GM19438 (cell line): ENCODE measurements around the gene COL10A1.

Experiments used
- ATAC-seq: cut with Tn5 transposase; IDR thresholded peaks from one replicate; pipeline ENCODE4 v1.9.1; 2021; ENCODE audit warnings: low read depth; ENCODE audit not compliant: unreplicated experiment

Gene COL10A1

GRCh38 chr6:116126032-116126431 is at the start of gene COL10A1:
TSS of gene COL10A1 (minus strand) at chr6:116126132. CDS start at chr6:116125492, 640 bp downstream.
- ATAC-seq = no peak

GRCh38 chr6:116175344-116175743 is 49.4 kb upstream of the COL10A1 start:
- ATAC-seq = no peak

GRCh38 chr6:116173928-116174327 is 48.0 kb upstream of the COL10A1 start:
- no peak for ATAC-seq

DNA sequence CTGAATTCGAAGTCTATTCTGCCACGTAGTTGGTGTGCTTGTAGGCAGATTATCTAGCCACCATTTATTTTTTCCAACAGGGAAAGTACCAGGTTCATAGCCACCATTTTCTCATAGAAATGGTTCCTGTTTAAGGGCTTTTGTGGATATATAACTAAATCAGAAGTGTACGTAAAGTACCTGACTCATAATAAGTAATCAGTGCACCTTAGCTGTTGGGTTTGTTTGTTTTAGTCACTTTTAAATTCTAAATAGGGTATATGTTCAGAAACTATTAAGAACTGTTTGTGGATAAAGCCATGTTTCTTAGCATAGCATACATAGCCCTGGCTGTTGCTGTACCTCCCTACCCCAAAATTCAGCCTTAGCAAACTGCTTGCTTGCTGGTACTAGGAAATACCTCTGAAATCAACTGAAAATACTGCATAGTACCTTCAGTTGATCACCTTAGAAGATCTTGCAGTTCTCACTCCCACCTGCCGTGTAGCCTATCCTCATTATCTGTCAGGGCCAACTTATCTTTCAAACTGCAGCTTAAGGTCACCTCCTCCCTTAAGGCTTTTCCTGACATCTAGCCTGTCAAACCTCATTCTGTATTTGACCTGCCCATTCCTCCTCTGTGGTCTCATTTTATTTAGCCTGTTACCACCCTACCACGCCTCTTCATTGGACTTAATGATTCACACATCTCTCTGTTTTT is 44.6 kb upstream of the COL10A1 start:
- ATAC-seq = no peak

DNA sequence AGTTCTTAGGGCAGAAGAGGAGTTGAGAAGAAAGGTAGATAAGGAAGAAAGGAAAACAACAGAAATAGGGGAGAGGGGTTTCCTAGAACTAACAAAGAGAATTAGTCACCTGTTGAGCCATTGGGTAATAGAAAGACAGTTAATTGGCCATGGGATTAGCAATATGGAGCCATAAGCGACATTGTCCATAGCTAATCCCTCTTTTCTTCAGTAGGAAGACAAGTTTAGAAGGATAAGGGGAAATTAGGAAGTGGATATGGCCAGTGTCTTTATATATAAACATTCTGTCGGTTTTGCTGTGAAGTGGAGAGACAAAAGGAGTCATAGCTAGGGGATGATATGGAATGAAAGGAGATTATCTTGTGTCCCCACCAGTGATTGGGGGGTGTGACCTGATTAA is 43.9 kb upstream of the COL10A1 start:
- no peak for ATAC-seq

DNA sequence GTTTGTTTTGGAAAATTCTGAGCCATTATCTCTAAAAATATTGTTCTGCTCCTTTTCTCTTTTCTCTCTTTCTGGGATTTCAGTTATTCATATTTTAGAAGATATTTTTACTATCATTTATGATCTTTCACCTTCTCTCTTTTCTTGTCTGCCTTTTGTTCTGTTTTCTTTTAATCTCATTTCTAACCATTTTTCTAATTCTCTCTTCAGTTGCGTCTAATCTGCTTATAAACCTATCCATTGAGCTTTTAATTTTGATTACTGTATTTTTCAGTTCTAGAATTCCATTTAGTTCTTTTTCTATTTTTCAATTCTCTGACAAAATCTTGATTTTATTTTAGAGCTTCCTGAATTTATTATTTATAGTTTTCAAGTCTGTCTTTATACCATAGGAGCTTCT is 42.2 kb upstream of the COL10A1 start:
- no peak for ATAC-seq

GRCh38 chr6:116166369-116166768 is 40.4 kb upstream of the COL10A1 start:
- ATAC-seq = no peak

DNA sequence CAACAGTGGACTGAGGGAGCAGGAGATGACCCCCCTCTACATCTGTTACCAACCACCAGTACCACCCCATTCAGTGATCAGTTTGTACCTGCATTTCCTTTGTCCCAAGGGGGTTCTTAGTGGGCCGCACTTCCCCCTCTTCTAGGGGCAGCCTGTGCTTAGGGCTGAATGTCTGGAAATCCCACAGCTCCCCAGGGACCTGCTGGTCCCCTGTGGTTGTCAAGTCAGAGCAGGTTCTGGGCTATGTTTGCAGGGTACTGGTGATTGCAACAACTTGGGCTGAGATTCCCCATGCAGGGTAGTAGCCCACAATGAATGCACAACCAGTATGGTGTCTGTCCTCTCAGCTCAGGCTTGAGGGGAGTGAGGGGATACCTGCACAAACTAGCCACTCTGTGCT is 39.7 kb upstream of the COL10A1 start:
- no peak for ATAC-seq

DNA sequence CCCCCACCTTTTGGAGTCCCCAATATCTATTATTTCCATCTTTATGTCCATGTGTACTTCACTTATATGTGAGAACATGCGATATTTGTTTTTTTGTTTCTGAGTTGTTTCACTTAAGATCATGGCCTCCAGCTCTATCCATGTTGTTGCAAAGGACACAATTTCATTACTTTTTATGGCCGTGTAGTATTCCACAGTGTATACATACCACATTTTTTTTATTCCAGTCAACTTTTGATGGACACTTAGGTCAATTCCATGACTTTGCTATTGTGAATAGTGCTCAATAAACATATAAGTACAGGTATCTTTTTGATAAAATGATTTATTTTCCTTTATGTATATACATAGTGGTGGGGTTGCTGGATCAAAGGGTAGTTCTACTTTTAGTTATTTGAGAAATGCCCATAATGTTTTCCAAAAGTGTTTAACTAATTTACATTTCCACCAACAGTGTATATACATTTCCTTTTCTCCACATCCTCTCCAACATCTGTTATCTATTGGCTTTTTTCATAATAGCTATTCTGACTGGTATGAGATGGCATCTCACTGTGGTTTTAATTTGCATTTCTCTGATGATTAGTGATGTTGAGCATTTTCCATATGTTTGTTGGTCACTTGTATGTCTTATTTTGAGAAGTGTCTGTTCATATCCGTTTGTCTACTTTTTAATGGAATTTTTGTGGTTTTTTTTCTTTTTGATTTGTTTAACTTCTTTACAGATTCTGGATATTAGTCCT is 34.0 kb upstream of the COL10A1 start:
- ATAC-seq = no peak

DNA sequence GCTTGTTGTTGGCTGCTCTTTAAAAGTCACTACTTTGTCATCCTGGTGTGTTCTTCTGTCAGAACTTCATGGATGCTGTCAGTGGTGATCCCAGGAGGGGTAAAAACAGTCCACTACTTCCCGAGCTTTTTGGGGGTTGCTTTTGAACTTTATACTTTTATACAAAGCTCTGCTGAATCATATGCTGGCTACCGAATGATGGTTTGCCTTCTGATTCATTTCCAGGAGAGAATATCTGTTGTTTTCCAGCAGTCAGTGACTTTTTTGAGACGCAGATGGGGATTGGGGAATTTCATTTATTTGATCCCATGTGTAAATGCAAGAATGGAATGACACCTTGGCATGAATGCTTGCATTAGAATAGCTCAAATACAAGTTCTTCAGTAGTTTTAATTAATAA is 32.7 kb upstream of the COL10A1 start:
- ATAC-seq = no peak

- ATAC-seq = no peak
Observed at GRCh38 chr6:116157391-116157790, 31.5 kb upstream of the COL10A1 start.

GRCh38 chr6:116156405-116157326 is 30.7 kb upstream of the COL10A1 start:
- ATAC-seq = no peak

- ATAC-seq = no peak
Observed at GRCh38 chr6:116154887-116155286, 29.0 kb upstream of the COL10A1 start.

DNA sequence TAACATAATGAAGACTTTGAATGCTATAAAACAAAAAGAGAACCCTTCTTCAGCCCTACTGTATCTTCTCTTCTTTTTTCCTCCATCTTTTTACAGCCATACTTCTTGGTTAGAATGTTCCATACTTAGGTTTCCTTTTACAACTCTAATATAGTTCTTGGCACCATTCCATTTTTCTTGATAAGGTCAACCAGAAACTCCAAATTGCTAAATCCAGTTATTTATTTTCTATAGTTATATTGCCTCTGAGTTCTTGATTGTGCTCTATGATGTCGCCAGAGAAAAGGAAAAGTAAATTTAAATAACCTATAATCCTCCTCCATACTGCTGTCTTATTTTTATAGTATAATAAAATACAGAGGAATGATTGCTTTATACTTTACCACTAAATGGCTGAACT is 26.7 kb upstream of the COL10A1 start:
- no peak for ATAC-seq

DNA sequence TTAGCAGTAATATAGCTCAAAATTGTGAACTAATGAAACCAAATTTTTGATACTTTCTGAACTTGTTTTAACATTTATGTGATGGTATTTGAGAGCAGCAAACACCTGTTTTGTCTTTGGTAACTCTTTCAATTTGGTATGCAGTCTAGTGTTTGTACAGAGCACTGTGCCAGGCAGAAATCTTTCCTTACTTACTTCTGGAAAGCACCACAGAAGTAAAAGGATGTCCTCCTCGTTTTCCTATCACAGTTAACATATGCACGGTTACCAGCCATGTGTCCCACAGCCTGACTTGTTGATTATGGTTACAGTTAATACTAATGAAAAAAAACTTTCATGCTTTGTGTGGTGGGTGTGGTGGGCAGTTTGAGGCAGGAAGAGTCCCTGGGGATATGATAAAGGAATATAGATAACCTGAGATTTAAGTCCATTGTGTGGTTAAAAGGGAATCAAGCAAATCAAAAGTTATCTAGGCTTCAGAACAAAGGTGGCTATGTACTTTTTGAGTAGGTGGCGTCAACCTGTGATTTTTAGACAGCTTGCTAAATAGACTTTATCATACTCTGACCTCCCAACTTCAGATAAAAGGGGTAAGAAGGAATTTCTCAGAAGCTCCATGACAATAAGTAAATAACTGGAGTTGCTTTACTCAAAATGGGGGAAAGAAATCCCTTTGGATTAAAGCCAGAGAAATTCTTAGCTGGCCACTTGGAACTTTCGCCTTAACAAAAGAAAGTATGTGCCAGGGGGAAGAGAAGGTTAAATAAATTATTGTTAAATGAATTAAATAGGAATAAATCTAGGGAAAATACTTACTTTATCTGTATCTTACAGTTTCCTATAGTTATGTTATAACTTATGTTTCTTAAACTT is 20.1 kb upstream of the COL10A1 start:
- ATAC-seq = no peak

DNA sequence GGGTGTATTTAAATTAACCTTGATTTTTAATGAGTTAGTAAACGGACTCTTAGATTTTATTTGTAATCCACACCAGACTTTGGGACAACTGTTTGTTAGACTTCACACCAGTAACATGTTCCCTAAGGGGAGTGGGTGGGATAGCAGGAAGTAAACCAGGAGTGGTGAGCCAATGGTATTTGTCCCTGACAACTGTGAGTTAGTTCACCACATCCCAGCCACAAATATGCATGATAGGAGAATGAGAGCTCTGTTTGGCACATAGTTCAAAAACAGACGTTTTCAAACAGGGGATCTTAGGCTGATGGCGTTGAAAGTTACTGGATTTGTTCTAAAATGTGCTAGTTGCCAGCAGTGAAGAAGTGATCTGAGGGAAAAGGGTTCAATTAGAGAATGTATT is 18.7 kb upstream of the COL10A1 start:
- ATAC-seq = no peak

GRCh38 chr6:116139917-116140316 is 14.0 kb upstream of the COL10A1 start:
- ATAC-seq = no peak

DNA sequence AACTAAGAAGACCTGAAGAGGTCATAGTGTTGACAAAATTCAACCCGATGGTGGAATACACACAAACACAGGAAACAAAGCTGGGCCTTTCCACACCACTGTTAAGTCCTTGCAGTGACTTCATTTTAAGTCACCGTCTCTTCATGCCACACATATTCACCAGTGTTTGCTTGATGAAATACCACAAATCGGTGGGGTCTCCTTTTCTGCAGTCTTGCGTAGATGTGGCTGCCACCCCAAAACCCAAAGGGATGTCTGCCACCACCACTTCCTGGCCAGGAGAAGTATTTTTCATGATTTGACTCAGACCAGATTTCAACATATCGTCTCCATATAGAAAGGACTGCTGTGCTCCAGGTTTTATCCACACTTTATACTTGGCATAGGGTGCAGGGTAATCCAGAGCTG is 11.0 kb upstream of the COL10A1 start:
- no peak for ATAC-seq

GRCh38 chr6:116136373-116136772 is 10.4 kb upstream of the COL10A1 start:
- ATAC-seq = no peak

GRCh38 chr6:116133453-116133852 is 7.5 kb upstream of the COL10A1 start:
- ATAC-seq = no peak
